HepG2 (cell line): ENCODE results near the gene BCAS4. TPM values are rescaled to one million over a fixed set of nuclear protein-coding genes. Genes with fewer than 3 reads are reported as not detected.

Experiments
- ELF3 ChIP-seq: IDR thresholded peaks from 2 replicates; pipeline ENCODE4 v1.6.1; 2016; ENCODE audit warnings: missing genetic modification reagents, missing compliant biosample characterization
- FIP1L1 ChIP-seq: fragments of 200-400 bp; formaldehyde crosslinking; IDR thresholded peaks from 2 replicates; pipeline ENCODE4 v1.6.1; 2018; ENCODE audit warnings: low read depth, mild to moderate bottlenecking, low read length, moderate library complexity, borderline replicate concordance; ENCODE audit not compliant: insufficient read depth
- HNRNPH1 ChIP-seq: fragments of 200-400 bp; formaldehyde crosslinking; optimal IDR thresholded peaks from 2 replicates; pipeline ENCODE3; 2017; ENCODE audit warnings: mild to moderate bottlenecking, low read depth, low read length
- HNRNPUL1 ChIP-seq: fragments of 200-400 bp; formaldehyde crosslinking; IDR thresholded peaks from 2 replicates; pipeline ENCODE4 v1.6.1; 2017; ENCODE audit warnings: low read depth, mild to moderate bottlenecking, low read length, moderate library complexity
- HOXD1 ChIP-seq: sonication (generic); formaldehyde crosslinking; IDR thresholded peaks from 2 replicates; pipeline ENCODE4 v1.5.0; 2020; ENCODE audit warnings: missing genetic modification reagents
- JARID2 ChIP-seq: sonication (generic); formaldehyde crosslinking; IDR thresholded peaks from 2 replicates; pipeline ENCODE4 v1.8.1; 2023; ENCODE audit warnings: missing genetic modification reagents, inconsistent platforms; ENCODE audit not compliant: insufficient replicate concordance
- MAFG ChIP-seq: sonication (generic); formaldehyde crosslinking; IDR thresholded peaks from 2 replicates; pipeline ENCODE4 v1.5.1; 2020; ENCODE audit warnings: mild to moderate bottlenecking, missing genetic modification reagents
- MEIS1 ChIP-seq: sonication (generic); formaldehyde crosslinking; IDR thresholded peaks from 2 replicates; pipeline ENCODE4 v1.9.0; 2021; ENCODE audit warnings: mild to moderate bottlenecking, missing genetic modification reagents, moderate library complexity, borderline replicate concordance
- NCOR1 ChIP-seq: fragments of 200-600 bp; sonication (generic); IDR thresholded peaks from 2 replicates; pipeline ENCODE4 v1.7.0; 2017; ENCODE audit warnings: antibody characterized with exemption, low read length, borderline replicate concordance
- NFE2 ChIP-seq: sonication (generic); formaldehyde crosslinking; IDR thresholded peaks from 2 replicates; pipeline ENCODE4 v1.4.0; 2020; ENCODE audit warnings: missing genetic modification reagents
- NR0B2 ChIP-seq: sonication (generic); formaldehyde crosslinking; IDR thresholded peaks from 2 replicates; pipeline ENCODE4 v1.4.0; 2020; ENCODE audit warnings: mild to moderate bottlenecking, missing genetic modification reagents
- PHF5A ChIP-seq: IDR thresholded peaks from one replicate; pipeline ENCODE4 v1.6.1; 2018; ENCODE audit warnings: low read depth, missing genetic modification reagents; ENCODE audit not compliant: unreplicated experiment
- POLR2AphosphoS2 ChIP-seq: IDR thresholded peaks from 2 replicates; pipeline ENCODE4 v1.6.1; 2011; ENCODE audit warnings: low read depth, low read length, improper control_type of control experiment
- RARG ChIP-seq: sonication (generic); formaldehyde crosslinking; IDR thresholded peaks from 2 replicates; pipeline ENCODE4 v1.4.0; 2020; ENCODE audit warnings: low read depth, mild to moderate bottlenecking, missing genetic modification reagents
- RBAK ChIP-seq: sonication (generic); formaldehyde crosslinking; IDR thresholded peaks from 2 replicates; pipeline ENCODE4 v1.5.1; 2020; ENCODE audit warnings: mild to moderate bottlenecking, missing genetic modification reagents
- SMARCC2 ChIP-seq: fragments of 450-650 bp; IDR thresholded peaks from 2 replicates; pipeline ENCODE4 v1.6.1; 2017; ENCODE audit warnings: antibody characterized with exemption, mild to moderate bottlenecking
- SNAPC5 ChIP-seq: sonication (generic); formaldehyde crosslinking; IDR thresholded peaks from 2 replicates; pipeline ENCODE4 v1.8.1; 2023; ENCODE audit warnings: mild to moderate bottlenecking, missing genetic modification reagents, borderline replicate concordance
- ZBTB44 ChIP-seq: sonication (generic); formaldehyde crosslinking; IDR thresholded peaks from 2 replicates; pipeline ENCODE4 v1.4.0; 2020; ENCODE audit warnings: missing genetic modification reagents
- ZFYVE20 ChIP-seq: sonication (generic); formaldehyde crosslinking; IDR thresholded peaks from 2 replicates; pipeline ENCODE4 v1.8.0; 2023; ENCODE audit warnings: low read depth, mild to moderate bottlenecking, moderate library complexity, missing genetic modification reagents, borderline replicate concordance
- ZNF329 ChIP-seq: sonication (generic); formaldehyde crosslinking; IDR thresholded peaks from 2 replicates; pipeline ENCODE4 v1.9.0; 2021; ENCODE audit warnings: low read depth, mild to moderate bottlenecking, missing genetic modification reagents
- ZNF446 ChIP-seq: sonication (generic); formaldehyde crosslinking; IDR thresholded peaks from 2 replicates; pipeline ENCODE4 v1.5.0; 2020; ENCODE audit warnings: mild to moderate bottlenecking, missing genetic modification reagents
- ZNF530 ChIP-seq: sonication (generic); formaldehyde crosslinking; IDR thresholded peaks from 2 replicates; pipeline ENCODE4 v1.5.0; 2020; ENCODE audit warnings: low read depth, mild to moderate bottlenecking, missing genetic modification reagents
- ZSCAN31 ChIP-seq: sonication (generic); formaldehyde crosslinking; IDR thresholded peaks from 2 replicates; pipeline ENCODE4 v1.5.0; 2020; ENCODE audit warnings: low read depth, mild to moderate bottlenecking, missing genetic modification reagents
- polyA plus RNA-seq, 8 experiments: library from polyadenylated mRNA; depleted of rRNA in 3 of 8; stranded (reverse) in 7 of 8; unstranded in 1 of 8; fragments of >200 nt; fragmentation: Illumina TruSeq in 4 of 8; extraction: Trizol in 4 of 8; gene quantifications; 2 replicates each; pipeline versions ENCODE4 v1.2.1 to v1.2.3, GENCODE V29; 2011 to 2016; ENCODE audit warnings: low read depth in 4 of 8, missing spikeins in 1 of 8, mixed read lengths in 1 of 8; ENCODE audit not compliant: insufficient read depth in 1 of 8
- total RNA-seq, 5 experiments: library from RNA; depleted of rRNA; stranded (reverse); fragments of >200 nt; fragmentation: Illumina TruSeq; extraction: Trizol; gene quantifications; 2 replicates each; pipeline ENCODE4 v1.2.3, GENCODE V29; 2016; ENCODE audit warnings: low read depth in 1 of 5
- TF ChIP-seq, protein P1 (sequence below): fragments of 450-650 bp; IDR thresholded peaks from 2 replicates; pipeline ENCODE4 v1.6.1; 2017
- TF ChIP-seq, protein P2 (sequence below): sonication (generic); formaldehyde crosslinking; conservative IDR thresholded peaks from 2 replicates; pipeline ENCODE4 v1.4.0; 2020; ENCODE audit warnings: missing genetic modification reagents

The BCAS4 gene
- total and polyA plus RNA-seq, 2 of the 13 experiments (the other 11 are each of a cell fraction or from before 2014, with no cell fraction given): 7.2 to 8.0 TPM

DNA sequence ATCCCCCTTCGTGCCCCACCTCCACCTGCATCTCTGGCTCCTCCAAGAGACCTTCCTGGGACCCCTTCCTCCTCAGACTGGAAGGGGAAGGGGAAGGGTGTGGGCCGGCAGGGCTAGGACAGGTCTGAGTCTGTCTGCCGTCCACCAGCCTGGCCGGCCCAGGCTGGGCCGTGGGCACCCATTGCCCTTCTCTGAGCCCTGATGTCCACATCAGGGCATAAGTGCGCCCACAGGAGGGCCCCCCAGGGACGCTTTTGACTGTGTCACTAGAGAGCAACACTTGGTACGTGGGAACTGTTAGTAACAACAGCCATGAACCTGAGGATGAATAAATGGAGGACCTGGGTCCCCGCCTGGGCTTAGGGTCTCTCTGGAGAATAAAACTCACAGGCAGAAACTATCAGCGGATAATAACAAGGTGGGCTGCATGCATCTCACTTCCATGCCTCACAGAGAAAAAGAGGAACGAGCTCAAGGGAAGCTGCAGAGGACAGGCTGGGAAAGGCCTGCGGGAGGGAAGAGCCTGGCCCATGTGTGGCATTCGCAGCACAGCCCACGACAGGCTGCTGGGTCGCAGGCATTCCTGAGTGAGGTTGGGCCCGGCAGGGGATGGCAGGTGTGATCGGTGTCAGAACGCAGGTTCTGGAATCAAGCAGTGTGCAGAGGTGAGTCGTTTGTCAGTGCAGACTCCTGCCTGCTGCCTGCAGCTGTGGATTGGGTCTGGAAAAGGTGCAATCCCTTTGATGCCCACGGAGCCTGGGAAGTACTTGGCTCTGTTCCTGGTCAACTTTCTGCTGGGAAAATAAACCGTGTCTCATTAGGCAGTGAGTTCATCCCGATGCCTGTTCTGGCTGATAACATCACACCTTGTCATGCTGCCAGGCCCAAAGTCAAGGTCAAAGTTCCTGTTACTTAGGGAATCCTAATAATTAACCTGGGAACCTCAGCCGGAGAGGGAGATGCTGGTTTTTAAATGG lies 60.9 kb downstream of the BCAS4 start (continued):
- 0 out of 2 replicates have a peak, but pooled peaks have one; percentile 32 for TF ChIP-seq ELF3
- TF ChIP-seq, protein P1, sequence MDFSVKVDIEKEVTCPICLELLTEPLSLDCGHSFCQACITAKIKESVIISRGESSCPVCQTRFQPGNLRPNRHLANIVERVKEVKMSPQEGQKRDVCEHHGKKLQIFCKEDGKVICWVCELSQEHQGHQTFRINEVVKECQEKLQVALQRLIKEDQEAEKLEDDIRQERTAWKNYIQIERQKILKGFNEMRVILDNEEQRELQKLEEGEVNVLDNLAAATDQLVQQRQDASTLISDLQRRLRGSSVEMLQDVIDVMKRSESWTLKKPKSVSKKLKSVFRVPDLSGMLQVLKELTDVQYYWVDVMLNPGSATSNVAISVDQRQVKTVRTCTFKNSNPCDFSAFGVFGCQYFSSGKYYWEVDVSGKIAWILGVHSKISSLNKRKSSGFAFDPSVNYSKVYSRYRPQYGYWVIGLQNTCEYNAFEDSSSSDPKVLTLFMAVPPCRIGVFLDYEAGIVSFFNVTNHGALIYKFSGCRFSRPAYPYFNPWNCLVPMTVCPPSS: no peak
- TF ChIP-seq POLR2AphosphoS2: no peak
- no peak for TF ChIP-seq HNRNPH1
- peak; percentile 32; the same call in 1 of the 2 replicates for TF ChIP-seq RBAK (CRISPR knock-in tag)
- no peak for TF ChIP-seq ZNF446 (CRISPR knock-in tag)
- TF ChIP-seq SMARCC2: no peak
- TF ChIP-seq HNRNPUL1: no peak
- no peak for TF ChIP-seq ZNF530 (CRISPR knock-in tag)
- TF ChIP-seq HOXD1 (CRISPR knock-in tag): no peak; the same call in 1 of the 2 replicates
- no peak for TF ChIP-seq FIP1L1
- TF ChIP-seq, protein P2, sequence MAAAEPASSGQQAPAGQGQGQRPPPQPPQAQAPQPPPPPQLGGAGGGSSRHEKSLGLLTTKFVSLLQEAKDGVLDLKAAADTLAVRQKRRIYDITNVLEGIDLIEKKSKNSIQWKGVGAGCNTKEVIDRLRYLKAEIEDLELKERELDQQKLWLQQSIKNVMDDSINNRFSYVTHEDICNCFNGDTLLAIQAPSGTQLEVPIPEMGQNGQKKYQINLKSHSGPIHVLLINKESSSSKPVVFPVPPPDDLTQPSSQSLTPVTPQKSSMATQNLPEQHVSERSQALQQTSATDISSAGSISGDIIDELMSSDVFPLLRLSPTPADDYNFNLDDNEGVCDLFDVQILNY (CRISPR knock-in tag): no peak
- TF ChIP-seq ZNF329 (CRISPR knock-in tag): no peak
- 0 out of 2 replicates have a peak, but pooled peaks have one; percentile 32 for TF ChIP-seq MAFG (CRISPR knock-in tag)
- TF ChIP-seq NCOR1: peak; percentile 51; the same call in 1 of the 2 replicates
- no peak; the same call in 1 of the 2 replicates for TF ChIP-seq MEIS1 (CRISPR knock-in tag)
- TF ChIP-seq JARID2: no peak
- TF ChIP-seq SNAPC5 (CRISPR knock-in tag): no peak
- 0 out of 2 replicates have a peak, but pooled peaks have one; percentile 2 for TF ChIP-seq NR0B2 (CRISPR knock-in tag)
- TF ChIP-seq RARG (CRISPR knock-in tag): no peak
- no peak for TF ChIP-seq PHF5A (CRISPR knock-in tag)
- TF ChIP-seq ZFYVE20: no peak
- TF ChIP-seq ZBTB44 (CRISPR knock-in tag): no peak
- TF ChIP-seq ZSCAN31: 0 out of 2 replicates have a peak, but pooled peaks have one; percentile 5
- TF ChIP-seq NFE2 (CRISPR knock-in tag): no peak
